HG03521 (cell line): Measurements from ENCODE around the gene AKR1C2.
"Not testable (repeated sequence)": the region's sequence is repeated elsewhere in the genome, so short reads cannot be mapped to it uniquely, and the experiment has no call there.

Source experiments
- ATAC-seq: cut with Tn5 transposase; IDR thresholded peaks from one replicate; pipeline ENCODE4 v1.9.1; 2021; ENCODE audit warnings: mild to moderate bottlenecking, moderate library complexity; ENCODE audit not compliant: unreplicated experiment

AKR1C2 gene

DNA sequence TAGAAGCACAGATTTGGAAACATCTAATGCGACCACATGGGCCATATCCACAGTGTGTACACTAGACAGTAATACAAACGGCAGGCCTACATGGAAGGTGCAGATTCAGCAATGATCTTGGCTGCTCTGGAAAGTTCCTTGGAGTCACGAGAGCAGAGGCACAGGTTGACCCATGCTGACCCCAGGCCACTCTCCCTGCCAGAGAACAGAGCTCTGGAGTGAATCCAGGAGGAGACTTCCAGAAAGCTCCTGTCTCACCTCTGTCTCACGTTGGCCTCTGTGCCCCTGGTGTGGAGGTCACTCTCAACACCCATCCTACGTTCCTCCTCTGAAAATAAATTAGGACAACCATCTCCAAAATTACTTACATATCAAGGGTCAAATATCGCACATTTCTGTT is 12.2 kb downstream of the AKR1C2 start:
- not testable (repeated sequence) for ATAC-seq

DNA sequence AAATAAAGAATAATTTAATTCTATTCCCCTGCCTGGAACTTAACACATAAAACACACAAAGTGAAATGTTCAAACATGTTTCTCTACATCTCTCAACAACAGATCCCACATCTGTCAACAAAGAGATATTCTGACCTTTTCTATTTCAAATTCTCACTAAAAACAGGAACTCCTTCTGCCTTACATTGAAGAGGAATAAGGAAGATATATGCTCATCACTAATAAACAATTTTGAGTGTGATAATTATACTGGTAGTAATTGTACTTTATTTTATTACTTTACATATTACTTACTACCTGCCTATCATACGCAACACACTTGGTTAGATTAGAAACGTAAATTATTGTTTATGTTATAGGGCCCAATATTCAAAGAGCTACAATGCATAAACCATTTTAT is 13.4 kb downstream of the AKR1C2 start:
- ATAC-seq = no peak

DNA sequence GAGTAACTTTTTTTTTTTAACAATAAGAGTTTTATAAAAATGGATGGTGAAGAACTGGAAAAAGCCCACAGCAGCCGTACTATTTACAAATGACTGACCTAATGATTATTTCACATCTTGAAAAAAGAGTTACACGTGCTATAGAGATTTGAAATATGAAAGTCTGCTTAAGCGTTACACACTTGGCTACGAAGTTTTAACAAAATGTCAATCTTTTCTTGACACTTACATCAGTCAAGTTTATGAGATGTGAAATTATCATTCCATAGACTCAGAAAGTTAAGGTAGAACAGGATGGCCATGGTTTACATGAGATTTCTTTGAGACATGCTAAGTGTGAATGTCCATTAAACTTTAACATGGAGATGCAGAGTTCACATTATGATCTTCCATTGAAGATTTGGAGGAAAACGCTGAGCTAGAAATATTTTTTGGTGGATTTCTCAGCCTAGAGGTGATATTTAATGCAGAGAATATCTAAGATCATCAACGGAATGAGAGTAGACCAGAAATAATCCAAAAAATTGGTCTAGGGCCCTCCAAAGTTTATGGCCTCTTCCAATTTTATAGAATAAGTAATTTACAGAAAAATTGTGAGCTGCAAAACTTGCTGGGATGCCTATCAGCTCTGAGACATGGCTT is 15.5 kb downstream of the AKR1C2 start:
- not testable (repeated sequence) for ATAC-seq

DNA sequence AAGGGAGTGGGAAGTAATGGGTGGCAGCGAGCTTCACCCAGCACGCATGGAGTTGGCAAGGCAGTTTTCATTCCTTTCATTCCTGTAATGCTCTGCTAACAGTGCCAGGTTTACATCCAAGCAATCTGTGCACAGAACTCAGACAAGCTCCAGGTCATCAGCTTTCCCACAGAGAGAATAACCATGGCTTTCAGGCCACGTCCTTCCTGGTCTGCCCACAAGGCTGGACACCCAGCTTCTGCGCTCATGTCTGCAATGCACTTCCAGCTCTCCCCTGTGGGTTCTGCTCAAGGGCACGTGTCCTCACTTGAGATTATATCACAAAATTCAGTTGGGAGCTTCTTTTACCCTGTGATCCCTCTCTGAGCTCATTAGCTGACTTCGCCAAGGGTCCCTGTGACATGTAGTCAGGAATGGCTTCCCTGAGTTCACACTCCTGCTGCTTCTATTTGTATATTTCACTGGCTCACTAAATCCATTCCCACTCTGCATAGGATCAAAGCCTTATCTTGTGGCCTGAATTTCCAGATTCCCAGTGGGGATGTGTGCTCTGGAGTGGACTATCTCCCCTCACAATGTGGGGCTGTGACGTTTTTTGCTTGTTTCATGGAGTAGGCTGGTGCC is 18.6 kb downstream of the AKR1C2 start:
- no peak for ATAC-seq

DNA sequence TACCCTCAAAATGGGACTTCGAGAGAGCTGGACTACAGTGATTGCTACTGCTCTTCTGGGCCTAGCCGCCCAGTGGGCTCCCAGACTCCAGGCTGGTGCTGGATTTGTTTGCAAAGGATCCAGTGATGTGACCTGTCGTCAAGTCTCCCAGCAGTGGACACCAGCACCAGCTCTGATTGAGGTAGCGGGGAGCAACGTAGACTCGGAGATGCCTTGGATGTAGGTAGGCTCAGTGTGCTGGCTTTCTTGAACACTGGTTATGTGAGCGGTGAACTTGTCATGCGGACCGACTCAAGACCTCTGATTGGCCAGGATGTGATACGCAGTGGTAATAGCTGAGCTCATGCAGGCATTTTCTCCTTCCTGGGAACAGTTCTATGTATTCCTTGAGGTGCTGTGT is 19.4 kb downstream of the AKR1C2 start:
- no peak for ATAC-seq

DNA sequence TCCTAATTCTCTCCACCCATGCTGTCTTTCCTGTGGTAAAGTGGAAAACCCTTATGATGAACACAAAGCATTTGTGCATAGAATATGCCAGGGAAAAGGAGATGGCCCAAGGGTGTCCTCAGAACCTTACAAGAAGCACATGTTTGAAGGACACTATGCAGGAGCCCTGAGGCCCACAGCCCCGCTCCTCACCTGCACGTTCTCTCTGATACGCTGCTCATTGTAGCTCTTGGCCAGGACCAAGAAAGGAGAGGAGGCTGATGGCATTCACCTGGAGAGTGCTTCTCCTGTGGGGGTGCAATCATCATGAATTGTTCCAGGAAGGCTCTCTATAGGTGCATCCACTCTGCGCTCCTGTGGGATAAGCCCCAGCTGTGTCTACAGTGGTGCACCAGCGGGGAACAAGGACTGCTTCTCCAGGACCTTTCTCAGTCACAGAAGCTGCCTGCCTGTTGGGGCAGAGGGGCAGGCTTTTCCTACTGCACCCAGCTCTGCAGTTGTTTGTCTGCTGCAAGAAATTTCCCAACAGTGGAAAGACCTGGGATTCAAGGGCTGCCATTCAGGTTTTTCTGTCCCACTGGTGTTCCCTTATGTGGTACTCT is 19.9 kb downstream of the AKR1C2 start:
- ATAC-seq = no peak

DNA sequence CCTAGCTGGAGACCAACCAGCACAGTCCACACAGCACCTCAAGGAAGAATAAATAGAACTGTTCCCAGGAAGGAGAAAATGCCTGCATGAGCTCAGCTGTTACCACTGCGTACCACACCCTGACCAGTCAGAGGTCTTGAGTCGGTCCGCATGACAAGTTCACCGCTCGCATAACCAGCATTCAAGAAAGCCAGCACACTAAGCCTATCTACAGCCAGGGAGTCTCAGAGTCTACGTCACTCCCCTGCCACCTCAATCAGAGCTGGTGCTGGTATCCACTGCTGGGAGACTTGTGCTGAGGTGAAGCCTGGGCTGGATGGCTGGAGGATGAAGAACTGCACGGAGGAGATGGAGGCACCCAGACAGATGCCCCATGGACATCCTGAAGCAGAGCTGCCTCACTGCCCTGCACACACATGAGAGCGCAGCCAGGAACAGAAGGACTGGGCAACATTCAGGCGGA is 20.9 kb downstream of the AKR1C2 start:
- ATAC-seq = no peak

DNA sequence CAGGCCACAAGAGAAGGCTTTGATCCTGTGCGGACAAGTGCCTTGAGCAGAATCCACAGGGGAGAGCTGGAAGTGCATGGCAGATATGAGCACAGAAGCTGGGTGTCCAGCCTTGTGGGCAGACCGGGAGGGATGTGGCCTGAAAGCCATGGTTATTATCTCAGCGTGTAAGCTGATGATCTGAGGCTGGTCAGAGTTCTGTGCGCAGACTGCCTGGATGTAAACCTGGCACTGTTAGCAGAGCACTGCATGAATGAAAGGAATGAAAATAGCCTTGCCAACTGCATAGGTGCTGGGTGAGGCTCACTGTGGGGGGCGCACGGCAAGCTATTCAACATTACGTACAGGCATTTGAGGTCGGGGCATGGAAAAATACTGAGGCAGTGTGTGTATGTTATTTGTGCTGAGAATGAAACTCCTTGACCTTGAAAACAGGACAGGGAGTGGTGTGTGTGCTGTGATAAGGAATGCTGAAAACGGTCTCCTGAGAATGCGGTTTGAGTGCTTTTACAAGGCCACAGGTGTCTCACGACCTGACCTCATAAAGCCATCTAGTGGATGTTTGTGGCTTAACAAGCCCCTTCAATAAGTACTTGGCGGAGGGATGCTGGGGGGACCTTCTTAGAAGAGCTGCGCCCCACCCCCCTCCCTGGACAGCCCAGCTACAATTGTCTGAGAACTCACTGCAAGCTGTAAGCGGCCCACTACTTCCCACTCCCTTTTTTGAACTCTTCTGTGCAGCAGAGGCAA is 21.8 kb downstream of the AKR1C2 start:
- ATAC-seq = no peak

DNA sequence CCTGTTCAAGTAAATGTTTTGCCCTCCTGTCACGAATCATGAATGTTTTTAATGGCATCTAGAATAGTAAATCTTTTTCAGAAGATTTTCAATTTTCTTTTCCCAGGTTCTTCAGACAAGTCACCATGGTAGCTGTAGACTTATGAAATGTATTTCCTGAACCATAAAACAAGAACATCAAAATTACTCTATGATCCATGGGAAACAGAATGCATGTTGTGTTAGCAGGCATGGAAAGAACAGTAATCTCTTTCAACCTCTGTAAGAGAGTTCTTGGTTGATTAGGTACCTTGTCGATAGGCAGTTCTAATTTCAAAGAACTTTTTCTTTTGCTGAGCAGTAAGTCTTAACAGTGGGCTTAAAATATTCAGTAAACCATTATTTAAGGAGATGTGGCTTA is 22.9 kb downstream of the AKR1C2 start:
- no peak for ATAC-seq

DNA sequence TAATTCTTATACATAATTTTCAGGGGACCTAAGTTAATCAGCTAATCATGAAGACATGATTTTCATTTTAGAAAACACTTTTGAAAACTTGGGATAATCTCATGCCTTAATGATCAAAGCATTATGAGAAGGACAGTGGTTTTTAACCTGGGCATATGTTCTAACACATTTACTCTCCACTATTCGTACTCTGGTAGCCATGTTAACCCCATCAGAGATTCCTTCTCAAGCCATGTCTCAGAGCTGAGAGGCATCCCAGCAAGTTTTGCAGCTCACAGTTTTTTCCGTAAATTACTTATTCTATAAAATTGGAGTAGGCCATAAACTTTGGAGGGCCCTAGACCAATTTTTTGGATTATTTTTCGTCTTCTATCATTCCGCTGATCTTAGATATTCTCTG is 24.8 kb downstream of the AKR1C2 start:
- no peak for ATAC-seq

DNA sequence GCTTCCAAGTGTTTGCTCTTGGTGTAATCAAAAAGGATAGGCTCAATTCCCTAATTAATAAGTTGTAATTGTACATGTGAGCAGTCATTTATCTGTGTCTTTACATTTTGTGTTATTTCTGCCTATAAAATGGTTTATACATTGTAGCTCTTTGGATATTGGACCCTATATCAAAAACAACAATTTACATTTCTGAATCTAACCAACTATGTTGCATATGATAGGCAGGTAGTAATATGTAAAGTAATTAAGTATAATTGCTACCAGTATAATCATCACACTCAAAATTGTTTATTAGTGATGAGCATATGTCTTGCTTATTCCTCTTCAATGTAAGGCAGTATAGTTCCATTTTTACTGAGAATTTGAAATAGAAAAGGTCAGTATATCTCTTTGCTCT is 26.6 kb downstream of the AKR1C2 start:
- no peak for ATAC-seq

DNA sequence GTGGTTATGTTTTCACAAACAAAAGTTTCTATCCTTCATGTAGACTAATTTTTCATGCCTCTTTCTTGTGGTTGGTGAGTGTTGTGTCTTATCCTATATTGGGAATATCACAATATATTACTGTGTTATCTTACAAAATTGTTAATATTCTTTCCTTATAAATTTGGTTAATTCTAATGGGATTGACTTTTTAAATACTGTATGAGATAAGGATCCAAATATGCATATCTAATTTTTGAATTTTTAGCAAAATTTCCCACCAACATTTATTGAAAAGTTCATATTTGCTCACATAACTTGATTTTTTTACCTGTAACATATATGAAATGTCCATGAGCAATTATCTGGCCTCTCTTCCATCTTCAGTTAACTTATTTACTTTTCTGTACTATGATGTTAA is 29.3 kb downstream of the AKR1C2 start:
- not testable (repeated sequence) for ATAC-seq

DNA sequence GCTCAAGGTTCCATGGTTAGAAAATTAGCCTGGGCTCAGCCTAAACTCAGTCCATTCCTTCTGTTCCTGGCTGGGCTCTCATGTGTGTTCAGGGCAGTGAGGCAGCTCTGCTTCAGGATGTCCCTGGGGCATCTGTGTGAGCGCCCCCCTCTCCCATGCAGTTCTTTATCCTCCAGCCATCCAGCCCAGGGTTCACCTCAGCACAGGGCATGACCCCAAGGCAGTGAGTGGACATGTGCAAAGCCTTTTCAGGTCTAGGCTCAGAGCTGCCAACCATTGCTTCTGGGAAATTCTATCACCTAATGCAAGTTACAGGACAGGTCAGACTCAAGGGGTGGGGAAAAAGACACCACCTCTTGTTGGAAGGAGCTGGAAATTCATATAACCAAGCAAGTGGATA is 30.4 kb downstream of the AKR1C2 start:
- ATAC-seq = not testable (repeated sequence)

DNA sequence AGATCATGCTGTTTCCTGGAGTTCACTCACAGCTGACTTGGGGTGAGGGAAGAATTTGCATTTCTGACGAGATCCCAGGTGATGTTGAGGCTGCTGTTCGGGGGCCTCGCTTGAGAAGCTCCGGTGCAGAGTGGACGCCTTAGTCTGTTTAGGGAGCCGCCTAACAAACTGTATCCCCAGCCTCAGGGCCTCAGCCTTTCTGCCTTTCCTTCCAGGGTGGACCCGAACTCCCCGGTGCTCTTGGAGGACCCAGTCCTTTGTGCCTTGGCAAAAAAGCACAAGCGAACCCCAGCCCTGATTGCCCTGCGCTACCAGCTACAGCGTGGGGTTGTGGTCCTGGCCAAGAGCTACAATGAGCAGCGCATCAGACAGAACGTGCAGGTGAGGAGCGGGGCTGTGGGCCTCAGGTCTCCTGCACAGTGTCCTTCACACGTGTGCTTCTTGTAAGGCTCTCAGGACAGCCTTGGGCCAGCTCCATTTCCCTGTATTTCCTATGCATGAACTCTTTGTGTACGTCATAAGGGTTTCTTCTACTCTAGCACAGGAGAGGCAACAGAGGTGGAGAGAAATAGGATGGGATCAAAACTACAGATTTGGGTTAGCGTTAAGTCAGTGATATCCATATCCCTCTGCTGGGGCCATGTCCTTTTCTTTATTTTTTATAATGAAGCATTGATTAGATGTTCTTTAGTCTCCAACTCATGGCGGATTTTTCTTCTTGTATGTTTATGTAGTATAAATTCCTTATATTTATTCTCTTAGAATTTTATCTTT is 31.1 kb downstream of the AKR1C2 start:
- not testable (repeated sequence) for ATAC-seq

DNA sequence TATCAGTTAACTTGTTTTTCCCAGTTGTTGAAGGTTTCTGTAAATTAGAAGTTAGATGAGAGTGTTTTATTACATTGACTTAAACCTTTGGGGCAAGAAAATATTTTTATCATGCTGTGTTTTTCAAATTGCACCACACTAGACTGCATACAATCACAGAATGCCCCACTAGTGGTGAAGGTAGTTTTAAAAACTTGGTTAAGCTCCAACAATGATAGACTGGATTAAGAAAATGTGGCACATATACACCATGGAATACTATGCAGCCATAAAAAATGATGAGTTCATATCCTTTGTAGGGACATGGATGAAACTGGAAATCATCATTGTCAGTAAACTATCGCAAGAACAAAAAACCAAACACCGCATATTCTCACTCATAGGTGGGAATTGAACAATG is 33.3 kb downstream of the AKR1C2 start:
- not testable (repeated sequence) for ATAC-seq

DNA sequence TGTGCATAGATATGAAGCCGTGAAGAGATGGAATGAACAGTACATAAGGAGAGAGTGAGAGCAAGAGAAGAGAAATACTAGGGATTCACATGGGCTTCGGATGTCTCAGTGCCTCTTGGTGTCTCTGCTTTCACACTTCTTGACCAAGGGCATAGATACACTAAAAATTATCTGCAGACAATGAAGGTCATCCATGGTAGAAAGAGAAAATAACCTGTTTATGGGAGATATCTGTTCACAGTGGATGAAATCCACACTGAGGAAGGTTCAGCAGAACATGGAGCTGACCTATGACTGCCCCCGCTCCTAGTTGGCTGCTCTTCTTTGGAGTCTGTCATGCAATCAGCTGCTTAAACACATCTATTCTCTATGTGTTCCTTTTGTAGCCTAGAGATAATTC is 34.4 kb downstream of the AKR1C2 start:
- not testable (repeated sequence) for ATAC-seq

DNA sequence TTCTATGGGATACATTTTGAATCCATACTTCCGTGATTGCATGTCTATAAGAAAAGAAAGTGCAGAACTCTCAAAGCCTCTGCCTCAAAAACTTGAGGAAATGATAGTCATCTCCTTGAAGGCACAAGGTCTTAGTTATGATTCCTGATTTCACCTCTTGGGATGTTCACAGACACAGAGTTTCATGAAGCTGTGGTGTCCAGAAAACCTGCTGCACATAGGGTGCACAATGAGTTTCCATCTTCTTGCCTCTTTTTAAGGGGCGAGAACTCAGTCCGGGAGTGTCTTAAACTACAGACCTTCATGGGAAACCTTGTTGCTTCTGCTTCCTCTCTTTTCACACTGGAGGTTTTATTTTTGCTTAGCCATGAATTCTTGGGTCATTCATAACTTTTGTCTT is 36.5 kb downstream of the AKR1C2 start:
- ATAC-seq = not testable (repeated sequence)

DNA sequence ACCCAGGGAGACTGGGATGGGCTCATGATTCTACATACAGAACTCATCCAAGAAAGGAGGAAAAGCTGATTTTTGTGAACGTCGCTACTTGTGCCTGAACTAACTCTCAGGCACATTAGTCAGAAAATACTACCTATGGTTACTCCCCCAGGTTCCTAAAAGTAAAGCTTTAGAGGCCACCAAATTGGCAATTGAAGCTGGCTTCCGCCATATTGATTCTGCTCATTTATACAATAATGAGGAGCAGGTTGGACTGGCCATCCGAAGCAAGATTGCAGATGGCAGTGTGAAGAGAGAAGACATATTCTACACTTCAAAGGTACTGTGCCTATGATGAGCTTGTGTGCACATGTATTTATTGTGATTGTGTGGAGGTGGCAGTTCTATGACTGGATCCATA is 37.9 kb downstream of the AKR1C2 start:
- not testable (repeated sequence) for ATAC-seq

DNA sequence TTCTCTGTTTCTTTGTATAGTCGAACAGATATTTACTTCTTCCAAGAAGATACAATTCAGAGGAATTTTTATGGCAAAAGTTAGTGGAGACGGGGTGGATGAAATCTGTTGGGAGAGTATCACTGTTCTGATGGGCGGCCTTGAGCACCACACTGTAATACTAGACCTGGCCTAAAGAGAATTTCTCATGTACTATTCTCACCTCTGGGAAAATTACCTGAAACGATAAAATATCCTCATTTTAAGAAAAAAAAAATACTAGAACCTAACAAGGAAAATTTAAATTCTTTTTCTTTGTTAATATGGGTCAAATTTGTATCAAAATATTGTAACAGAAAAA is 39.9 kb downstream of the AKR1C2 start:
- not testable (repeated sequence) for ATAC-seq

DNA sequence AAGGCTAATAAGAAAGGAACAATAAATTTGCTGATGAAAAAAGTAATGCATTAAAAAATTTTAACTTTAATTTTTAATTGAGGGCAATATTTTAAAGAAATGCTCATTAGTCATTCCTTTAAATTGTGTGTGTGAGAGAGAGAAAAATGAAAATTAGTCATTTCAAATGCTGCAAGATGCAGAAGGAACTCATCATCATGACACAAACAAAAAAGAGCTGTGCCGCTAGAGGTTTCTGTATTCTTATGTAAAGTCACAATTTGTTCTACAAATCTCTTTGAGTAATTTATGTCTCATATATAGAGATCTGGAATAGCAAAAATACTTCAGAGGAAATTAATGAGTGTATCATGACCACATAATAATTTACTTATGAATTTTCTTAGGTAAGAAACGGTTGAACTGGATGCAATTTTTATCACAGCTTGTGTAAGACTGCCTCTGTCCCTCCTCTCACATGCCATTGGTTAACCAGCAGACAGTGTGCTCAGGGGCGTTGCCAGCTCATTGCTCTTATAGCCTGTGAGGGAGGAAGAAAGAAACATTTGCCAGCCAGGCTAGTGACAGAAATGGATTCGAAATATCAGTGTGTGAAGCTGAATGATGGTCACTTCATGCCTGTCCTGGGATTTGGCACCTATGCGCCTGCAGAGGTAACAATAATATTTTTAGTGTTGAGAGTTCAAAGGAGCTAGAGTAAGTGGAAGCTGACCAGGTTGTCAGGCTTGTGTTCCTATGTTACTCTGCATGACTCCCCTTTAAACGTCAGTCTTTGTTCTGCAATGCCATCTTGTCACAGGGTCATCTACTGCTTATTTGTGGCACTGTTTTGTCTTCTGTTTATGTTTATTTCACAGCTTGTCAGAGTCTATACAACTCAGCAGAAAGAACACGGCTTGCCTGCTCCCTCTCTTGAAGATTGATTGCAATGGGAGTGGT is 40.5 kb downstream of the AKR1C2 start, which contains the start of gene AKR1C1:
TSS of gene AKR1C1 (plus strand) at position 540 of the 939 bp plus-strand sequence. CDS start at position 570, 30 bp downstream.
- not testable (repeated sequence) for ATAC-seq
